HEK293 (cell line): ENCODE results near the gene SHISA9.

Experiments
- CTCF ChIA-PET: fragments of 350-600 bp; formaldehyde crosslinking; extraction: SDS; loops from one replicate; lab custom pipeline; 2021; ENCODE audit warnings: antibody characterized with exemption; lab: Yijun Ruan, JAX
- POLR2A ChIA-PET: fragments of 300-600 bp; formaldehyde crosslinking; extraction: SDS; loops from one replicate; lab custom pipeline; 2020; ENCODE audit warnings: antibody characterized with exemption, inconsistent platforms; lab: Yijun Ruan, JAX
- H3K27ac ChIP-seq: fragments of 200-500 bp; sonication (Bioruptor generic); 2 replicates; pipeline ENCODE4 v1.5.1; 2014; ENCODE audit warnings: low read depth, low read length, control low read depth, inconsistent platforms; ENCODE audit errors: extremely low read depth
- H3K36me3 ChIP-seq, 2 experiments: fragments of 200-500 bp in 1 of 2; sonication (Bioruptor generic) in 1 of 2; 1 replicate in 1 of 2; 2 replicates in 1 of 2; pipeline ENCODE4 v1.5.1; 2014 to 2017; ENCODE audit warnings: inconsistent platforms in 2 of 2, low read length in 2 of 2; ENCODE audit not compliant: control insufficient read depth in 2 of 2, insufficient read depth in 1 of 2
- H3K4me1 ChIP-seq: fragments of 200-500 bp; sonication (Bioruptor generic); 2 replicates; pipeline ENCODE4 v1.5.1; 2014; ENCODE audit warnings: mild to moderate bottlenecking, low read length, inconsistent platforms; ENCODE audit not compliant: control insufficient read depth, insufficient read depth
- H3K4me3 ChIP-seq: 2 replicates; pipeline ENCODE4 v1.5.1; 2011; ENCODE audit warnings: low read depth, mild to moderate bottlenecking, control low read depth, low read length, moderate library complexity
- H3K9me3 ChIP-seq: fragments of 200-500 bp; sonication (Bioruptor generic); 2 replicates; pipeline ENCODE4 v1.5.1; 2014; ENCODE audit warnings: low read depth, low read length, inconsistent platforms; ENCODE audit not compliant: control insufficient read depth, insufficient read depth
- GLIS1 ChIP-seq: fragments of 450-650 bp; formaldehyde crosslinking; IDR thresholded peaks from 2 replicates; pipeline ENCODE4 v1.5.1; 2016; ENCODE audit warnings: missing biosample characterization, missing genetic modification characterization
- KLF7 ChIP-seq: fragments of 450-650 bp; formaldehyde crosslinking; IDR thresholded peaks from 2 replicates; pipeline ENCODE4 v1.5.1; 2016; ENCODE audit warnings: missing biosample characterization, missing genetic modification characterization, borderline replicate concordance
- OSR2 ChIP-seq: fragments of 450-650 bp; formaldehyde crosslinking; IDR thresholded peaks from 2 replicates; pipeline ENCODE4 v1.5.1; 2016; ENCODE audit warnings: missing biosample characterization, missing genetic modification characterization
- RBAK ChIP-seq: fragments of 450-650 bp; formaldehyde crosslinking; IDR thresholded peaks from 2 replicates; pipeline ENCODE4 v1.5.1; 2016; ENCODE audit warnings: missing biosample characterization, missing genetic modification characterization
- TCF7L2 ChIP-seq: IDR thresholded peaks from 2 replicates; pipeline ENCODE4 v1.6.1; 2011; ENCODE audit warnings: low read depth, mild to moderate bottlenecking, inconsistent platforms, low read length, moderate library complexity, borderline replicate concordance
- TRIM28 ChIP-seq: IDR thresholded peaks from 2 replicates; pipeline ENCODE4 v1.6.1; 2011; ENCODE audit warnings: low read length, control low read depth, borderline replicate concordance
- ZBTB44 ChIP-seq: fragments of 450-650 bp; IDR thresholded peaks from 2 replicates; pipeline ENCODE4 v1.5.1; 2018; ENCODE audit warnings: missing biosample characterization, mild to moderate bottlenecking, missing genetic modification characterization
- ZFP41 ChIP-seq: fragments of 450-650 bp; formaldehyde crosslinking; IDR thresholded peaks from 2 replicates; pipeline ENCODE4 v1.5.1; 2016; ENCODE audit warnings: missing biosample characterization, missing genetic modification characterization, borderline replicate concordance
- ZNF184 ChIP-seq: fragments of 450-650 bp; IDR thresholded peaks from 2 replicates; pipeline ENCODE4 v1.5.1; 2018; ENCODE audit warnings: missing biosample characterization, mild to moderate bottlenecking, missing genetic modification characterization
- ZNF221 ChIP-seq: fragments of 450-650 bp; formaldehyde crosslinking; IDR thresholded peaks from 2 replicates; pipeline ENCODE4 v1.5.1; 2017; ENCODE audit warnings: missing biosample characterization, missing genetic modification characterization, borderline replicate concordance
- ZNF274 ChIP-seq, 2 experiments: fragments of 200-500 bp in 1 of 2; fragments of 450-650 bp in 1 of 2; sonication (Bioruptor generic) in 1 of 2; formaldehyde crosslinking in 1 of 2; IDR thresholded peaks; 2 replicates each; pipeline versions ENCODE4 v1.5.1 to v1.6.1; 2014 to 2016; ENCODE audit warnings: borderline replicate concordance in 1 of 2, inconsistent platforms in 1 of 2, low read length in 1 of 2, missing biosample characterization in 1 of 2, missing genetic modification characterization in 1 of 2
- ZNF280D ChIP-seq: fragments of 450-650 bp; formaldehyde crosslinking; IDR thresholded peaks from 2 replicates; pipeline ENCODE4 v1.5.1; 2016; ENCODE audit warnings: missing biosample characterization, missing genetic modification characterization
- ZNF37A ChIP-seq: fragments of 450-650 bp; IDR thresholded peaks from 2 replicates; pipeline ENCODE4 v1.5.1; 2018; ENCODE audit warnings: missing biosample characterization, missing genetic modification characterization
- ZNF394 ChIP-seq: fragments of 450-650 bp; formaldehyde crosslinking; IDR thresholded peaks from 2 replicates; pipeline ENCODE4 v1.5.1; 2016; ENCODE audit warnings: missing biosample characterization, missing genetic modification characterization, mild to moderate bottlenecking, moderate library complexity, borderline replicate concordance
- ZNF433 ChIP-seq: fragments of 450-650 bp; formaldehyde crosslinking; IDR thresholded peaks from 2 replicates; pipeline ENCODE4 v1.5.1; 2016; ENCODE audit warnings: missing biosample characterization, missing genetic modification characterization, low read depth
- ZNF449 ChIP-seq: fragments of 450-650 bp; formaldehyde crosslinking; IDR thresholded peaks from 2 replicates; pipeline ENCODE4 v1.5.1; 2017; ENCODE audit warnings: missing biosample characterization, mild to moderate bottlenecking, missing genetic modification characterization, moderate library complexity
- ZNF561 ChIP-seq: fragments of 450-650 bp; IDR thresholded peaks from 2 replicates; pipeline ENCODE4 v1.5.1; 2018; ENCODE audit warnings: missing biosample characterization, missing genetic modification characterization, borderline replicate concordance
- ZNF610 ChIP-seq: fragments of 450-650 bp; formaldehyde crosslinking; IDR thresholded peaks from 2 replicates; pipeline ENCODE4 v1.5.1; 2016; ENCODE audit warnings: missing biosample characterization, missing genetic modification characterization, borderline replicate concordance
- ZNF645 ChIP-seq: fragments of 450-650 bp; formaldehyde crosslinking; IDR thresholded peaks from 2 replicates; pipeline ENCODE4; 2016; ENCODE audit warnings: missing biosample characterization, missing genetic modification characterization
- ZNF777 ChIP-seq: fragments of 450-650 bp; formaldehyde crosslinking; IDR thresholded peaks from 2 replicates; pipeline ENCODE4 v1.5.1; 2017; ENCODE audit warnings: missing biosample characterization, missing genetic modification characterization, borderline replicate concordance
- ZSCAN23 ChIP-seq: fragments of 450-650 bp; formaldehyde crosslinking; IDR thresholded peaks from 2 replicates; pipeline ENCODE4 v1.5.1; 2016; ENCODE audit warnings: missing biosample characterization, missing genetic modification characterization
- ZSCAN4 ChIP-seq: fragments of 450-650 bp; formaldehyde crosslinking; IDR thresholded peaks from 2 replicates; pipeline ENCODE4 v1.5.1; 2017; ENCODE audit warnings: missing biosample characterization, missing genetic modification characterization
- ZXDB ChIP-seq: fragments of 450-650 bp; formaldehyde crosslinking; IDR thresholded peaks from 2 replicates; pipeline ENCODE4 v1.5.1; 2016; ENCODE audit warnings: missing biosample characterization, missing genetic modification characterization

The SHISA9 gene

GRCh38 chr16:12868788-12869187 is 32.6 kb upstream of the SHISA9 start:
- H3K9me3 ChIP-seq = no peaks in the 10 kb centered on the region
- ChIA-PET CTCF (interaction anchor here (1.5 kb wide), 1 partner anchor 27 kb away, joined by 7 read pairs; no protein-coding TSS in a partner anchor), POLR2A (no interaction called here)
- no peak overlapping the region for H3K27ac ChIP-seq
- H3K4me1 ChIP-seq = no peaks in the 10 kb centered on the region
- TF ChIP-seq TCF7L2 = no peak
- TF ChIP-seq ZNF561 = no peak
- H3K4me3 ChIP-seq = no peak overlapping the region
- H3K36me3 ChIP-seq = no peaks in the 10 kb centered on the region

GRCh38 chr16:12869698-12870427 is 31.5 kb upstream of the SHISA9 start:
- H3K4me1 ChIP-seq = no peaks in the 10 kb centered on the region
- H3K4me3 ChIP-seq = no peak overlapping the region
- H3K9me3 ChIP-seq = no peaks in the 10 kb centered on the region
- no peaks in the 10 kb centered on the region for H3K36me3 ChIP-seq
- no peak for TF ChIP-seq ZNF221
- TF ChIP-seq TRIM28 = no peak
- no peak for TF ChIP-seq ZNF433 (tag by site-specific recombination)
- TF ChIP-seq ZNF274 (IDR thresholded peaks at IDR 0.05; ENCODE audit: low read length) = no peak
- TF ChIP-seq ZNF274 (tag by site-specific recombination; IDR thresholded peaks at IDR 0.05; ENCODE audit: borderline replicate concordance) = no peak
- no peak for TF ChIP-seq ZNF610 (tag by site-specific recombination)
- no peak for TF ChIP-seq ZNF645 (tag by site-specific recombination)
- no peak for TF ChIP-seq ZNF37A (tag by site-specific recombination)
- TF ChIP-seq GLIS1 (tag by site-specific recombination) = no peak
- no peak overlapping the region for H3K27ac ChIP-seq
- ChIA-PET CTCF (no interaction called here), POLR2A (no interaction called here)

GRCh38 chr16:12871784-12872183 is 29.6 kb upstream of the SHISA9 start:
- no peak overlapping the region for H3K27ac ChIP-seq
- H3K4me1 ChIP-seq = no peaks in the 10 kb centered on the region
- CTCF ChIA-PET = no interaction called here
- POLR2A ChIA-PET = no interaction called here
- H3K4me3 ChIP-seq = no peak overlapping the region
- no peaks in the 10 kb centered on the region for H3K36me3 ChIP-seq
- no peaks in the 10 kb centered on the region for H3K9me3 ChIP-seq
- TF ChIP-seq ZNF280D (no peak), ZNF777 (tag by site-specific recombination) (no peak), ZNF449 (no peak), ZFP41 (tag by site-specific recombination) (no peak), ZSCAN4 (tag by site-specific recombination) (no peak), OSR2 (no peak), ZNF394 (tag by site-specific recombination) (no peak), ZXDB (tag by site-specific recombination) (no peak), KLF7 (no peak), ZSCAN23 (tag by site-specific recombination) (no peak), ZNF184 (no peak), ZBTB44 (no peak), RBAK (no peak)
